HL-60 (cell line): ENCODE measurements around the gene SLC22A12.

Experiments
- DNase-seq, 2 experiments: peaks; one replicate each; pipeline ENCODE4 v3.0.0-alpha.2; 2010 to 2020; ENCODE audit warnings: low read depth in 1 of 2, low spot score in 1 of 2
- H3K27ac ChIP-seq: fragments of 250-450 bp; sonication (Bioruptor Pico); replicated peaks from 2 replicates; pipeline ENCODE4 v1.5.1; 2020; ENCODE audit warnings: mild to moderate bottlenecking, moderate library complexity
- H3K27me3 ChIP-seq: fragments of 250-450 bp; sonication (Bioruptor Pico); 2 replicates; pipeline ENCODE4 v1.5.1; 2021; ENCODE audit warnings: mild to moderate bottlenecking, moderate library complexity; ENCODE audit not compliant: insufficient read depth, poor library complexity, severe bottlenecking
- H3K4me3 ChIP-seq: replicated peaks from 2 replicates; pipeline ENCODE4 v1.5.1; 2011; ENCODE audit warnings: mild to moderate bottlenecking, control low read depth, low read length; ENCODE audit not compliant: insufficient read depth
- CTCF ChIP-seq: IDR thresholded peaks from one replicate; pipeline ENCODE4 v1.5.1; 2011; ENCODE audit warnings: low read length, control low read depth, inconsistent platforms; ENCODE audit not compliant: insufficient read depth
- GABPA ChIP-seq: IDR thresholded peaks from 2 replicates; pipeline ENCODE4 v1.6.1; 2012; ENCODE audit warnings: low read depth
- POLR2AphosphoS5 ChIP-seq: IDR thresholded peaks from 2 replicates; pipeline ENCODE4 v1.6.1; 2012; ENCODE audit warnings: low read depth
- SPI1 ChIP-seq: IDR thresholded peaks from 2 replicates; pipeline ENCODE4 v1.6.1; 2012; ENCODE audit warnings: low read depth, mild to moderate bottlenecking, borderline replicate concordance
- TF ChIP-seq, protein P1 (sequence below): IDR thresholded peaks from 2 replicates; pipeline ENCODE4 v1.6.1; 2012; ENCODE audit warnings: low read depth; ENCODE audit not compliant: insufficient replicate concordance

The SLC22A12 gene

GRCh38 chr11:64556721-64557250 lies 34.2 kb upstream of the SLC22A12 start:
- no peak for TF ChIP-seq GABPA
- TF ChIP-seq, protein P1, sequence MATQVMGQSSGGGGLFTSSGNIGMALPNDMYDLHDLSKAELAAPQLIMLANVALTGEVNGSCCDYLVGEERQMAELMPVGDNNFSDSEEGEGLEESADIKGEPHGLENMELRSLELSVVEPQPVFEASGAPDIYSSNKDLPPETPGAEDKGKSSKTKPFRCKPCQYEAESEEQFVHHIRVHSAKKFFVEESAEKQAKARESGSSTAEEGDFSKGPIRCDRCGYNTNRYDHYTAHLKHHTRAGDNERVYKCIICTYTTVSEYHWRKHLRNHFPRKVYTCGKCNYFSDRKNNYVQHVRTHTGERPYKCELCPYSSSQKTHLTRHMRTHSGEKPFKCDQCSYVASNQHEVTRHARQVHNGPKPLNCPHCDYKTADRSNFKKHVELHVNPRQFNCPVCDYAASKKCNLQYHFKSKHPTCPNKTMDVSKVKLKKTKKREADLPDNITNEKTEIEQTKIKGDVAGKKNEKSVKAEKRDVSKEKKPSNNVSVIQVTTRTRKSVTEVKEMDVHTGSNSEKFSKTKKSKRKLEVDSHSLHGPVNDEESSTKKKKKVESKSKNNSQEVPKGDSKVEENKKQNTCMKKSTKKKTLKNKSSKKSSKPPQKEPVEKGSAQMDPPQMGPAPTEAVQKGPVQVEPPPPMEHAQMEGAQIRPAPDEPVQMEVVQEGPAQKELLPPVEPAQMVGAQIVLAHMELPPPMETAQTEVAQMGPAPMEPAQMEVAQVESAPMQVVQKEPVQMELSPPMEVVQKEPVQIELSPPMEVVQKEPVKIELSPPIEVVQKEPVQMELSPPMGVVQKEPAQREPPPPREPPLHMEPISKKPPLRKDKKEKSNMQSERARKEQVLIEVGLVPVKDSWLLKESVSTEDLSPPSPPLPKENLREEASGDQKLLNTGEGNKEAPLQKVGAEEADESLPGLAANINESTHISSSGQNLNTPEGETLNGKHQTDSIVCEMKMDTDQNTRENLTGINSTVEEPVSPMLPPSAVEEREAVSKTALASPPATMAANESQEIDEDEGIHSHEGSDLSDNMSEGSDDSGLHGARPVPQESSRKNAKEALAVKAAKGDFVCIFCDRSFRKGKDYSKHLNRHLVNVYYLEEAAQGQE = no peak
- TF ChIP-seq SPI1 = no peak
- no peak for TF ChIP-seq CTCF
- no peak for TF ChIP-seq POLR2AphosphoS5

DNA sequence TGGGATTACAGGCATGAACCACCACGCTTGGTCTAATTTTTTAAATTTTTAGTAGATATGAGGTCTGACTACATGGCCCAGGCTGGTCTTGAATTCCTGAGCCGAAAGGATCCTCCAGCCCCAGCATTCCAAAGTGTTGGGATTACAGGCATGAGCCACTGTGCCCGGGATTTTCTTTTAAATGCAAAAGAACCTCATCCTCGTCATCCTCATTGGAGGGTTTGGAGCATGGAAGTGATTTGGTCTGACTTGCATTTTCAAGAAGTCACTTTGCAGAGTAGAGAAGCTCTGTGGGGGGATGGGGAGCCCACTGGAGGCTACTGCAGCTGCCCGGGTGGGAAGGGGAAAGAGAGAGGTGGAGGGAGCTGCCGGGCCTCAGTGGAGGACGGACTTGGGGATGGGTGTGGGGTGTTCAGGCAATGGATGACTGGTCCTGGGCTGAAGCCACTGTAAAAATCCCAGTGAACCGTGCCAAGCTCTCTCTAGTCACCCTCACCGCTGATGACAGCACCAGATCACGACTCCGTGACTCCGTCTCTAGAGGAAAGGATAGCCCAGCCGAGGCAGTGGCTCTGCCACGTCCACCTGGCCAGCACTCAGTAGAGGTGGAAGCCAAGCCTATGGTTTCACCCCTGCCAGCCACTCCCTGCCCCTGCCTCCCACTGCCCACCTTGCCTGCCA lies 32.8 kb upstream of the SLC22A12 start:
- no peak for TF ChIP-seq POLR2AphosphoS5
- TF ChIP-seq GABPA = no peak
- TF ChIP-seq, protein P1 = no peak
- no peak for TF ChIP-seq SPI1
- no peak overlapping the region for H3K4me3 ChIP-seq
- DNase-seq = no peak
- H3K27me3 ChIP-seq = no peaks in the 10 kb centered on the region
- no peak overlapping the region for H3K27ac ChIP-seq

More at GRCh38 chr11:64556721-64557250, 34.2 kb upstream of the SLC22A12 start:
- no peaks in the 10 kb centered on the region for H3K27me3 ChIP-seq
- no peak overlapping the region for H3K27ac ChIP-seq
- no peak overlapping the region for H3K4me3 ChIP-seq
- no peak for DNase-seq

DNA sequence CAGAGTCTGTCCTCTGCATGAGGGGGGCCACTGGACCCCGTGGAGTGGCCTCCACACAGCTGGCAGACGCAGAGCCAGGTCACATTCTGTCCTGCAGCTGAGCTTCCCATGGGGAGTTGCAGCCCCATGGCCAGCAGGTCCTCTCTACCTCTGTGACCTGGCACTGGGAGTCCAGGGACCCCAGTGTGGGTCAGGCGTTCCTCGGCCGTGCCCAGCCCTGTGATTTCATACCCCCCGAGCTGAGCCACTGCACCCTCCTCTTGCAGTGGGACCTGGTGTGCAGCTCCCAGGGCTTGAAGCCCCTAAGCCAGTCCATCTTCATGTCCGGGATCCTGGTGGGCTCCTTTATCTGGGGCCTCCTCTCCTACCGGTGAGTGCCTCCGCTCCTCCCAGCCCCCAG lies 32.2 kb upstream of the SLC22A12 start:
- DNase-seq = no peak
- no peak overlapping the region for H3K4me3 ChIP-seq
- no peak for TF ChIP-seq POLR2AphosphoS5
- TF ChIP-seq, protein P1 = no peak
- TF ChIP-seq GABPA = no peak
- no peak for TF ChIP-seq CTCF
- TF ChIP-seq SPI1 = no peak
- H3K27ac ChIP-seq = no peak overlapping the region
- no peaks in the 10 kb centered on the region for H3K27me3 ChIP-seq
